Endodermal cell (in vitro differentiated cells): ENCODE data around the gene PPARG. TPM values are rescaled to one million over a fixed set of nuclear protein-coding genes. Genes with fewer than 3 reads are reported as not detected.

Experiments
- DNase-seq: peaks from one replicate; pipeline ENCODE4 v3.0.0-alpha.2; 2017
- H3K27ac ChIP-seq: 2 replicates; pipeline ENCODE4 v1.5.1; 2013; ENCODE audit warnings: mild to moderate bottlenecking, low read depth, low read length, moderate library complexity
- H3K27me3 ChIP-seq: 2 replicates; pipeline ENCODE4 v1.6.1; 2013; ENCODE audit warnings: mild to moderate bottlenecking, low read length, moderate library complexity; ENCODE audit not compliant: insufficient read depth, control insufficient read depth, poor library complexity, severe bottlenecking
- H3K36me3 ChIP-seq: 2 replicates; pipeline ENCODE4 v1.7.0; 2013; ENCODE audit warnings: mild to moderate bottlenecking, low read length, moderate library complexity; ENCODE audit not compliant: control insufficient read depth, insufficient read depth
- H3K4me1 ChIP-seq: one replicate; pipeline ENCODE4 v1.7.0; 2013; ENCODE audit warnings: low read length; ENCODE audit not compliant: control insufficient read depth, insufficient read depth
- H3K4me3 ChIP-seq: 2 replicates; pipeline ENCODE4 v1.5.1; 2013; ENCODE audit warnings: mild to moderate bottlenecking, low read length, moderate library complexity
- H3K9ac ChIP-seq: 2 replicates; pipeline ENCODE4 v1.6.1; 2013; ENCODE audit warnings: mild to moderate bottlenecking, low read length, moderate library complexity; ENCODE audit not compliant: poor library complexity, severe bottlenecking; ENCODE audit errors: extremely low read depth
- H3K9me3 ChIP-seq: 2 replicates; pipeline ENCODE4 v1.6.1; 2013; ENCODE audit warnings: mild to moderate bottlenecking, low read length, moderate library complexity; ENCODE audit not compliant: control insufficient read depth
- H3K27ac Mint-ChIP-seq: 2 replicates; pipeline ENCODE4 v1.8.0; 2020; ENCODE audit warnings: mixed read lengths
- H3K27me3 Mint-ChIP-seq: 2 replicates; pipeline ENCODE4 v1.8.0; 2021; ENCODE audit warnings: mild to moderate bottlenecking, mixed read lengths; ENCODE audit not compliant: insufficient read depth
- H3K36me3 Mint-ChIP-seq: 2 replicates; pipeline ENCODE4 v1.8.0; 2020; ENCODE audit warnings: low read depth, mixed read lengths
- H3K4me1 Mint-ChIP-seq: 2 replicates; pipeline ENCODE4 v1.8.0; 2020; ENCODE audit warnings: mixed read lengths
- H3K4me3 Mint-ChIP-seq: 2 replicates; pipeline ENCODE4 v1.8.0; 2020; ENCODE audit warnings: mild to moderate bottlenecking, moderate library complexity, mixed read lengths
- H3K9me3 Mint-ChIP-seq: 2 replicates; pipeline ENCODE4 v1.8.0; 2020; ENCODE audit warnings: mild to moderate bottlenecking, mixed read lengths
- WGBS, 2 experiments: methylation state at CpG; one replicate each; pipeline versions ENCODE4 v1.1.5 to v1.1.7; 2013; ENCODE audit warnings: missing lambda C conversion rate in 2 of 2, mixed read lengths in 1 of 2; ENCODE audit not compliant: insufficient coverage in 1 of 2, insufficient read length in 1 of 2; 5-methylcytosine and 5-hydroxymethylcytosine counted together
- total RNA-seq, 2 donors: library from RNA; stranded (reverse); fragmentation: NEBNext Ultra II Directional in 1 of 2; extraction: Animal tissue kit (Norgen Biotek cat#: 25700) in 1 of 2; gene quantifications; 2 replicates in 1 of 2; 3 replicates in 1 of 2; pipeline ENCODE4 v1.2.1, GENCODE V29; 2021
- TF ChIP-seq, protein P1 (sequence below): fragments of 200-600 bp; sonication (generic); conservative IDR thresholded peaks from 2 replicates; pipeline ENCODE4 v1.5.0; 2021; ENCODE audit warnings: antibody characterized with exemption, mild to moderate bottlenecking

Gene PPARG
- total RNA-seq, 2 donors from 2014 or later: 3.8 to 4.5 TPM

DNA sequence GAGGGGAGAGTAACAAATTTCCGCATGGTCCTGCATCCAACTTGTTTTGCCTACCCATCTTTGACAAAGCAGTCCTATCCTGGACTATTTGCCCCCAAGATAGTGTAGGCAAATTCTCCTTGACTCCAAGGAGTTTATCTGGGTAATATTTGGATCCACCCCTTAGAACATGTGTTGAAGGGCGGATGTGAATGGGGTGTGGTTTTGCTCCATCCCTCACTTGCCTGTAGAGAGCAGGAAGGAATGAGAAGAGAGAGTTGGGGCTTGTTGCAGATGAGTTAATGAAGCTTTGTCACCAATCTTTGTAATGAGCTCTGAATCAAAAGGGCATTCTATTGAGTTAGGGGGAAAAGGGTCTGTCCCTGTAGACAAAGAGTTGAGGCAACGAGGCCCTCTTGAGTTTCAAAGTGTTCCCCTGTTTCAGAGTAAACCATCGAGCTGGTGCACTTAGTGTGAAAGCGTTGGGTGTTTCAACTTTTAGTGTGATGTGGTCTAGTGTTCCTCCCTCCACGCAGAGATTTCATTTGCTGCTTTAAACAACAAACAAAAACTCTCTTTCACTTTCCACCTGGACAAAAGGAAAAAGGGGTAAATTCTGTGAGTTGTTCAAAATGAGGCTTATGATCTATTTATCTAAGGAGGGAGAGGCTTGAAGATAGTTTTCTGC lies 42.2 kb upstream of the PPARG start:
- H3K27me3 ChIP-seq: peaks cover 20% of the 10 kb centered on the region
- no peaks in the 10 kb centered on the region for H3K36me3 Mint-ChIP-seq
- peaks cover 10% of the 10 kb centered on the region for H3K9me3 Mint-ChIP-seq
- peaks cover 4% of the 10 kb centered on the region for H3K27me3 Mint-ChIP-seq
- no peaks in the 10 kb centered on the region for H3K4me1 ChIP-seq
- H3K27ac ChIP-seq: no peak overlapping the region
- no peak overlapping the region for H3K4me3 Mint-ChIP-seq
- no peak overlapping the region for H3K9ac ChIP-seq
- TF ChIP-seq, protein P1, sequence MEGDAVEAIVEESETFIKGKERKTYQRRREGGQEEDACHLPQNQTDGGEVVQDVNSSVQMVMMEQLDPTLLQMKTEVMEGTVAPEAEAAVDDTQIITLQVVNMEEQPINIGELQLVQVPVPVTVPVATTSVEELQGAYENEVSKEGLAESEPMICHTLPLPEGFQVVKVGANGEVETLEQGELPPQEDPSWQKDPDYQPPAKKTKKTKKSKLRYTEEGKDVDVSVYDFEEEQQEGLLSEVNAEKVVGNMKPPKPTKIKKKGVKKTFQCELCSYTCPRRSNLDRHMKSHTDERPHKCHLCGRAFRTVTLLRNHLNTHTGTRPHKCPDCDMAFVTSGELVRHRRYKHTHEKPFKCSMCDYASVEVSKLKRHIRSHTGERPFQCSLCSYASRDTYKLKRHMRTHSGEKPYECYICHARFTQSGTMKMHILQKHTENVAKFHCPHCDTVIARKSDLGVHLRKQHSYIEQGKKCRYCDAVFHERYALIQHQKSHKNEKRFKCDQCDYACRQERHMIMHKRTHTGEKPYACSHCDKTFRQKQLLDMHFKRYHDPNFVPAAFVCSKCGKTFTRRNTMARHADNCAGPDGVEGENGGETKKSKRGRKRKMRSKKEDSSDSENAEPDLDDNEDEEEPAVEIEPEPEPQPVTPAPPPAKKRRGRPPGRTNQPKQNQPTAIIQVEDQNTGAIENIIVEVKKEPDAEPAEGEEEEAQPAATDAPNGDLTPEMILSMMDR: no peak
- 82 to 90% methylated on average over 2 to 5 of the region's 6 CpGs for WGBS, 2 experiments
- H3K36me3 ChIP-seq: no peaks in the 10 kb centered on the region
- H3K4me1 Mint-ChIP-seq: peaks cover 10% of the 10 kb centered on the region
- H3K9me3 ChIP-seq: peaks cover 10% of the 10 kb centered on the region
- H3K4me3 ChIP-seq: no peak overlapping the region
- H3K27ac Mint-ChIP-seq: no peak overlapping the region
- no peak for DNase-seq

DNA sequence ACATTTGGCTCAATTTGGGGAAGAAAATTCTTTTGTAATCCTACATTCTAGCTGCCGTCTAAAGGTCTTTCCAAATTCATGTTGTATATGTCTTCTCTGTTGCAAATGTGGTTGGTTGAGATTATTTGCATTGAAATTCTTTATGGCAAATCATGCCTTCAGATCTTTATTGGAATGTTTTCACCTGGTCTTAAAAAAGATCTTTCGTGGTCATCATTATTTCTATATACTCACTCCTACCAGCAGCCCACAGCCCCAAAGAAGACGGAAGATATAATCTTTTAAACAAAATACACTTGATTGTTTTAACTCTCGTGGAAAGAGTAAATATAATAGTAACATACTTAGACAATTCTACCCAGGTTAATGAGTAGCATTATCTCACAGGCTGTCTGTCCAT lies 41.5 kb upstream of the PPARG start:
- Mint-ChIP-seq H3K9me3 (peaks cover 10% of the 10 kb centered on the region), H3K4me1 (peaks cover 10% of the 10 kb centered on the region), H3K4me3 (no peak overlapping the region), H3K27ac (no peak overlapping the region), H3K27me3 (peaks cover 4% of the 10 kb centered on the region), H3K36me3 (no peaks in the 10 kb centered on the region)
- DNase-seq: no peak
- Histone ChIP-seq H3K36me3 (no peaks in the 10 kb centered on the region), H3K9me3 (peaks cover 10% of the 10 kb centered on the region), H3K4me3 (no peak overlapping the region), H3K27ac (no peak overlapping the region), H3K27me3 (peaks cover 18% of the 10 kb centered on the region), H3K9ac (no peak overlapping the region), H3K4me1 (no peaks in the 10 kb centered on the region)
- 90 to 100% methylated on average over 1 to 4 of the region's 4 CpGs for WGBS, 2 experiments
- TF ChIP-seq, protein P1: no peak

DNA sequence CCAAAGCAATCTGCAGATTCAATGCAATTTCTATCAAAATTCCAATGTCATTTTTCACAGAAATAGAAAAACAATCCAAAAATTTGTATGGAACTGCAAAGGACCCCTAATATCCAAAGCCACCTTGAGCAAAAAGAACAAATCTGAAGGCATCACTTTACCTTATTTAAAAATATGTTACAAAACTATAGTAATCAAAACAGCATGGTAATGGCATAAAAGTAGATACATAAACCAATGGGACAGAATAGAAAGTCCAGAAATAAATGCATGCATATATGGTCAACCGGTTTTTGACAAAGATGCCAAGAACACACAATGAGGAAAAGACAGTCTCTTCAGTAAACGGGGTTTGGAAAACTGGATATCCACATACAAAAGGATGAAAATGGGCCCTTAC lies 39.4 kb upstream of the PPARG start:
- Mint-ChIP-seq H3K4me3 (no peak overlapping the region), H3K27me3 (peaks cover 4% of the 10 kb centered on the region), H3K4me1 (peaks cover 10% of the 10 kb centered on the region), H3K9me3 (peaks cover 10% of the 10 kb centered on the region), H3K36me3 (no peaks in the 10 kb centered on the region), H3K27ac (no peak overlapping the region)
- H3K27me3 ChIP-seq: peaks cover 5% of the 10 kb centered on the region
- H3K27ac ChIP-seq: no peak overlapping the region
- H3K4me3 ChIP-seq: no peak overlapping the region
- DNase-seq: no peak
- 89 to 100% methylated on average over 1 to 2 of the region's 2 CpGs for WGBS, 2 experiments
- H3K9me3 ChIP-seq: peaks cover 10% of the 10 kb centered on the region
- H3K4me1 ChIP-seq: no peaks in the 10 kb centered on the region
- no peak overlapping the region for H3K9ac ChIP-seq
- no peaks in the 10 kb centered on the region for H3K36me3 ChIP-seq
- TF ChIP-seq, protein P1: no peak
